BLaER1 treated with 17β-estradiol and CSF1 and Interleukin-3, amounts not matched to agents 10 nM and 100 nM (cell line): ENCODE measurements around the gene FABP6.
"Not testable (repeated sequence)": the region's sequence is repeated elsewhere in the genome, so short reads cannot be mapped to it uniquely, and the experiment has no call there.

Experiments used
- H3K27ac ChIP-seq, 11 experiments: shearing (Covaris generic); formaldehyde crosslinking; 2 replicates each; pipeline ENCODE4 v1.8.1; 2022
- H3K27me3 ChIP-seq, 11 experiments: shearing (Covaris generic); formaldehyde crosslinking; 2 replicates each; pipeline ENCODE4 v1.8.1; 2022
- H3K36me3 ChIP-seq, 11 experiments: shearing (Covaris generic); formaldehyde crosslinking; 2 replicates each; pipeline ENCODE4 v1.8.1; 2022
- H3K4me1 ChIP-seq, 10 experiments: shearing (Covaris generic); formaldehyde crosslinking; 2 replicates each; pipeline ENCODE4 v1.8.1; 2022
- H3K4me2 ChIP-seq, 11 experiments: shearing (Covaris generic); formaldehyde crosslinking; 2 replicates each; pipeline ENCODE4 v1.8.1; 2022
- H3K4me3 ChIP-seq, 10 experiments: shearing (Covaris generic); formaldehyde crosslinking; 2 replicates each; pipeline ENCODE4 v1.8.1; 2022
- H3K9ac ChIP-seq, 11 experiments: shearing (Covaris generic); formaldehyde crosslinking; 2 replicates each; pipeline ENCODE4 v1.8.1; 2022
- H3K9me3 ChIP-seq, 11 experiments: shearing (Covaris generic); formaldehyde crosslinking; replicated peaks in 1 of 11; 2 replicates each; pipeline ENCODE4 v1.8.1; 2022
- H4K20me1 ChIP-seq, 11 experiments: shearing (Covaris generic); formaldehyde crosslinking; 2 replicates each; pipeline ENCODE4 v1.8.1; 2022
- Cebpa-rat ChIP-seq, 11 experiments: shearing (Covaris generic); IDR thresholded peaks; 2 replicates each; pipeline ENCODE4 v1.8.1; 2022

FABP6 gene

GRCh38 chr5:160233215-160233614, 3.9 kb downstream of the FABP6 start:
- Histone ChIP-seq H3K4me1 (peaks cover 0 to 26% (median 8%) of the 10 kb centered on the region in 10 experiments; a peak in 9 of 20 replicates), H3K36me3 (no peaks in the 10 kb centered on the region), H3K4me2 (no peak overlapping the region), H3K9me3 (no peaks in the 10 kb centered on the region), H3K27ac (no peak overlapping the region), H3K4me3 (no peak overlapping the region), H4K20me1 (no peaks in the 10 kb centered on the region), H3K9ac (no peak overlapping the region), H3K27me3 (no peaks in the 10 kb centered on the region)
- no peak for TF ChIP-seq Cebpa-rat (IDR thresholded peaks at IDR 0.05)

- H4K20me1 ChIP-seq: no peaks in the 10 kb centered on the region
- TF ChIP-seq Cebpa-rat (IDR thresholded peaks at IDR 0.05): no peak
- H3K36me3 ChIP-seq: no peaks in the 10 kb centered on the region
- no peaks in the 10 kb centered on the region for H3K9me3 ChIP-seq
- H3K4me2 ChIP-seq: no peak overlapping the region
- H3K27ac ChIP-seq: no peak overlapping the region
- H3K4me3 ChIP-seq: no peak overlapping the region
- H3K27me3 ChIP-seq: no peaks in the 10 kb centered on the region
- no peak overlapping the region for H3K9ac ChIP-seq
- H3K4me1 ChIP-seq: peaks cover 0 to 15% (median 4%) of the 10 kb centered on the region in 10 experiments; a peak in 9 of 20 replicates
Observed at GRCh38 chr5:160235731-160236130, 6.4 kb downstream of the FABP6 start.

GRCh38 chr5:160237571-160238093, 8.3 kb downstream of the FABP6 start:
- no peak for TF ChIP-seq Cebpa-rat (IDR thresholded peaks at IDR 0.05)
- Histone ChIP-seq H4K20me1 (no peaks in the 10 kb centered on the region), H3K27ac (no peak overlapping the region), H3K4me3 (no peak overlapping the region), H3K9me3 (no peaks in the 10 kb centered on the region), H3K27me3 (no peaks in the 10 kb centered on the region), H3K4me2 (no peak overlapping the region), H3K4me1 (no peaks in the 10 kb centered on the region), H3K36me3 (no peaks in the 10 kb centered on the region), H3K9ac (no peak overlapping the region)

DNA sequence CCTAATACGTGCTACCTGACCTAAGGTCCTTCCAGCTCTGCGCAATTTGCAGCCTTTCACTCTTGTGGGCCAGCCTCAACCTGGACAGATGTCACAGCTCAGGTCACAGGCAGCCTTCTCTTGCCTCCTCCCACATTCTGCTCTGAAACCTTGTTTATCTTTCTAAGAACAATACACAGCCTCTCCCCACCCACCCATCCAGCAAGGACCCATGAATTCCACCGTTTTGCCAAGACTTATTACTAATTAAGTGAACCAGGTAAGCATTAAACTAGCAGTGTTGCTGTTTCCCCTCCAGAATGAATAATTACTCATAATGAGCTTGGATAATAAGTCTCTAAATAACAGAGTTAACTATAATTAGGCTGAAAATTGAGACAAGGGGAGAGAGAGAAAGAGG, 11.0 kb downstream of the FABP6 start:
- no peak overlapping the region for H3K4me3 ChIP-seq
- no peak for TF ChIP-seq Cebpa-rat (IDR thresholded peaks at IDR 0.05)
- no peaks in the 10 kb centered on the region for H3K9me3 ChIP-seq
- H3K9ac ChIP-seq: no peak overlapping the region
- no peaks in the 10 kb centered on the region for H3K36me3 ChIP-seq
- no peak overlapping the region for H3K27ac ChIP-seq
- H3K27me3 ChIP-seq: no peaks in the 10 kb centered on the region
- H3K4me2 ChIP-seq: no peak overlapping the region
- peaks cover 0 to 4% (median 0%) of the 10 kb centered on the region in 10 experiments; a peak in 2 of 20 replicates for H3K4me1 ChIP-seq
- no peaks in the 10 kb centered on the region; a peak in 1 of 22 replicates for H4K20me1 ChIP-seq

DNA sequence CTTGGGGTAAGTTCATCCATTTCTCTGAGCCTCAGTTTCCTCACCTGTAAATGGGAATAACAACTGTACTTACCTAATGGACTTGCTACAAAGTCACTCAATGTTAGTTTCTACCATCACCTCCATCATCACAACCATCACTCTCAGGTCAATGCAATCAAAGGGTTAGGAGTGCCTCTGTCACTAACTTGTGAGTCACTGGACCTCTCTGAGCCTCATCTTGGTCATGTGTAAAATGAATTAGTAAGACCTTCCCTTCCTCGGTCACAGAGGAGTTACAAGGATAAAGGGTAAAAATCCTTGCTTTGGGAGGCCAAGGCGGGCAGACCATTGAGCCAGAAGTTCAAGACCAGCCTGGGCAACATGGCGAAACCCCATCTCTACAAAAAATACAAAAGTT, 12.8 kb downstream of the FABP6 start:
- H4K20me1 ChIP-seq: no peaks in the 10 kb centered on the region; a peak in 1 of 22 replicates
- H3K4me2 ChIP-seq: no peak overlapping the region
- no peaks in the 10 kb centered on the region for H3K27me3 ChIP-seq
- no peaks in the 10 kb centered on the region for H3K9me3 ChIP-seq
- H3K36me3 ChIP-seq: no peaks in the 10 kb centered on the region
- TF ChIP-seq Cebpa-rat (IDR thresholded peaks at IDR 0.05): no peak
- H3K27ac ChIP-seq: no peak overlapping the region
- H3K4me1 ChIP-seq: peaks cover 0 to 11% (median 3%) of the 10 kb centered on the region in 10 experiments; a peak in 11 of 20 replicates
- no peak overlapping the region for H3K9ac ChIP-seq
- no peak overlapping the region for H3K4me3 ChIP-seq

GRCh38 chr5:160245506-160246086, 16.3 kb downstream of the FABP6 start:
- peaks cover 0 to 29% (median 20%) of the 10 kb centered on the region in 10 experiments; a peak in 16 of 20 replicates for H3K4me1 ChIP-seq
- 0 out of 22 replicates have a peak, but pooled peaks cover 0 to under 1% (median 0%) of the 10 kb centered on the region in 11 experiments for H3K36me3 ChIP-seq
- no peak overlapping the region; a peak in 1 of 22 replicates for H3K4me2 ChIP-seq
- no peak overlapping the region for H3K27ac ChIP-seq
- no peak for TF ChIP-seq Cebpa-rat (IDR thresholded peaks at IDR 0.05)
- H3K4me3 ChIP-seq: no peak overlapping the region
- peak overlapping the region in 1 of 11 experiments; percentile 18; a peak in 1 of 22 replicates for H3K9ac ChIP-seq
- H3K27me3 ChIP-seq: no peaks in the 10 kb centered on the region
- no peaks in the 10 kb centered on the region for H3K9me3 ChIP-seq
- no peaks in the 10 kb centered on the region; a peak in 1 of 22 replicates for H4K20me1 ChIP-seq

DNA sequence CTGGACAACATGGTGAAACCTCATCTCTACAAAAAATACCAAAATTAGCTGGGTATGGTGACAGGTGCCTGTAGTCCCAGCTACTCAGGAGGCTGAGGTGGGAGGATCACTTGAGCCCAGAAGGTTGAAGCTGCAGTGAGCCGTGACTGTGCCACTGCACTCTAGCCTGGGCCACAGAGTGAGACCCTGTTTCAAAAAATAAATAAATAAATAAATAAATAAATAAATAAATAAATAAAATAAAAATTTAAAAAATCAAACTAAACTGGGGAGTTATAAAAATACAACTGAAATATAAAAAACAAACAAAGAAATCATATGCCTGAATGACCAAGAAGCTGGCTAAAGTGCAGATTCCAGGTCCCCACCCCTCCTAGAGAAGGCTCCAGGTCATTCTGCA, 20.3 kb downstream of the FABP6 start:
- not testable (repeated sequence) for H3K27me3 ChIP-seq, H3K27ac ChIP-seq, H3K9me3 ChIP-seq, H3K9ac ChIP-seq, H3K4me3 ChIP-seq, H3K4me2 ChIP-seq, H4K20me1 ChIP-seq
- peaks cover 0 to 29% (median 17%) of the 10 kb centered on the region in 10 experiments; a peak in 16 of 20 replicates for H3K4me1 ChIP-seq
- H3K36me3 ChIP-seq: peaks cover 0 to 40% (median 5%) of the 10 kb centered on the region in 11 experiments; a peak in 10 of 22 replicates

- H3K4me3 ChIP-seq: no peak overlapping the region
- H3K36me3 ChIP-seq: peaks cover 0 to 46% (median 5%) of the 10 kb centered on the region in 11 experiments; a peak in 10 of 22 replicates
- TF ChIP-seq Cebpa-rat (IDR thresholded peaks at IDR 0.05): no peak
- H3K4me2 ChIP-seq: no peak overlapping the region
- peaks cover 0 to 29% (median 17%) of the 10 kb centered on the region in 10 experiments; a peak in 16 of 20 replicates for H3K4me1 ChIP-seq
- no peaks in the 10 kb centered on the region for H3K9me3 ChIP-seq
- H3K9ac ChIP-seq: no peak overlapping the region
- H4K20me1 ChIP-seq: no peaks in the 10 kb centered on the region; a peak in 1 of 22 replicates
- H3K27ac ChIP-seq: no peak overlapping the region
- no peaks in the 10 kb centered on the region for H3K27me3 ChIP-seq
Observed at GRCh38 chr5:160250226-160250625, 20.9 kb downstream of the FABP6 start.

GRCh38 chr5:160250826-160251225, 21.5 kb downstream of the FABP6 start:
- Histone ChIP-seq H3K4me2 (no peak overlapping the region), H3K27ac (no peak overlapping the region), H3K9me3 (no peaks in the 10 kb centered on the region), H3K27me3 (no peaks in the 10 kb centered on the region), H3K4me1 (peaks cover 0 to 32% (median 17%) of the 10 kb centered on the region in 10 experiments; a peak in 16 of 20 replicates), H3K4me3 (no peak overlapping the region), H3K36me3 (peaks cover 0 to 50% (median 5%) of the 10 kb centered on the region in 11 experiments; a peak in 10 of 22 replicates), H3K9ac (no peak overlapping the region), H4K20me1 (no peaks in the 10 kb centered on the region)
- no peak for TF ChIP-seq Cebpa-rat (IDR thresholded peaks at IDR 0.05)
